GM12874 (cell line): ENCODE data around the gene MYBPH.

Experiments
- TF ChIP-seq, protein P1 (sequence below): IDR thresholded peaks from 2 replicates; pipeline ENCODE4 v1.5.1; 2011; ENCODE audit warnings: low read depth, mild to moderate bottlenecking, control low read depth, low read length, moderate library complexity; ENCODE audit not compliant: insufficient read depth

MYBPH gene

DNA sequence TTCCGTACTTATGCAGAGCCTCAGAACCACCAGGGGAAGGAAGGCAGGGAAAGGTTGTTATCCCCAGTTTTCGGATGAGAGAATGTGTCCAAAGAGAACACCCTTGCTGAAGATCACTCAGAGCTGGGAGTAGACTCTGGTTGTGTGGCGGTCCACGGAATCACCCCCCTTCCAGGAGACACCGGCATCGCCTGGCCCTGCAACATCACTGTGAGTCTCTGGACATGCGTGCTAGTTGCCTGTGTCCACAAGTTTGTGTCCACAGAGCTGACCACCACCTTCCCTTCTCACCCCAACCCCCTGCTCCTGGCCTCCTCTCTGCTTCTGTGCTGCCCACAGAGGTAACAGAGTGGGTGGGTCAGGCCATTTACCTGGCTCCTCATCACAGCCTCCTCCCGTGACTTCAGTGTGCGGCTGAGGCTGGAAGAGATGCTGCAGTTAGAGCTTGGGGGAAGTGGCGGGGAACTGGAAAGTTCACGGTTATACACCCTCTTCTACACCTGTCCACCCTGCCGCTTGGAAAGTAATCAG is 7.3 kb downstream of the MYBPH start:
- TF ChIP-seq, protein P1, sequence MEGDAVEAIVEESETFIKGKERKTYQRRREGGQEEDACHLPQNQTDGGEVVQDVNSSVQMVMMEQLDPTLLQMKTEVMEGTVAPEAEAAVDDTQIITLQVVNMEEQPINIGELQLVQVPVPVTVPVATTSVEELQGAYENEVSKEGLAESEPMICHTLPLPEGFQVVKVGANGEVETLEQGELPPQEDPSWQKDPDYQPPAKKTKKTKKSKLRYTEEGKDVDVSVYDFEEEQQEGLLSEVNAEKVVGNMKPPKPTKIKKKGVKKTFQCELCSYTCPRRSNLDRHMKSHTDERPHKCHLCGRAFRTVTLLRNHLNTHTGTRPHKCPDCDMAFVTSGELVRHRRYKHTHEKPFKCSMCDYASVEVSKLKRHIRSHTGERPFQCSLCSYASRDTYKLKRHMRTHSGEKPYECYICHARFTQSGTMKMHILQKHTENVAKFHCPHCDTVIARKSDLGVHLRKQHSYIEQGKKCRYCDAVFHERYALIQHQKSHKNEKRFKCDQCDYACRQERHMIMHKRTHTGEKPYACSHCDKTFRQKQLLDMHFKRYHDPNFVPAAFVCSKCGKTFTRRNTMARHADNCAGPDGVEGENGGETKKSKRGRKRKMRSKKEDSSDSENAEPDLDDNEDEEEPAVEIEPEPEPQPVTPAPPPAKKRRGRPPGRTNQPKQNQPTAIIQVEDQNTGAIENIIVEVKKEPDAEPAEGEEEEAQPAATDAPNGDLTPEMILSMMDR: no peak

GRCh38 chr1:203167913-203168200 is 7.8 kb downstream of the MYBPH start:
- TF ChIP-seq, protein P1: no peak

- TF ChIP-seq, protein P1: no peak
Measured at GRCh38 chr1:203167026-203167912, 8.4 kb downstream of the MYBPH start.

DNA sequence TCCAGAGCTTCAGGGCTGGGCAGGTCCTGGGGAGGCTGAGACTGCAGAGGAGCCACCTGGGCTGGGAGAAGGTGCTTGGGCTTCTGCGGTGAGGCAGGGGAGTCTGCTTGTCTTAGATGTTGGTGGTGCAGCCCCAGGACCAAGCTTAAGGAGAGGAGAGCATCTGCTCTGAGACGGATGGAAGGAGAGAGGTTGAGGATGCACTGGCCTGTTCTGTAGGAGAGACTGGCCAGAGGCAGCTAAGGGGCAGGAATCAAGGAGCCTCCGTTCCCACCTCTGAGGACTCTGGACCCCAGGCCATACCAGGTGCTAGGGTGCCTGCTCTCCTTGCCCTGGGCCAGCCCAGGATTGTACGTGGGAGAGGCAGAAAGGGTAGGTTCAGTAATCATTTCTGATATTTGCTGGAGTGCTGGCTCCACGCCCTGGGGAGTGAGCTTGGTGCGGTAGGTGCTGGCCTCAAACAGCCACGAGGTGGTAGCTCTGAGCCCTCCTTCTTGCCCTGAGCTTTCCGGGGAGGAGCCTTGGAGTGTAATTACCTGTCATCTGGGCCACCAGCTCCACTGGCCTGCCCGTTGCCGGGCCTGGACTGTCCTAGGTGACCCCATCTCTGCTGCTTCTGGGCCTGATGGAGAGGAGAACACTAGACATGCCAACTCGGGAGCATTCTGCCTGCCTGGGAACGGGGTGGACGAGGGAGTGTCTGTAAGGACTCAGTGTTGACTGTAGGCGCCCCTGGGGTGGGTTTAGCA is 9.3 kb downstream of the MYBPH start:
- TF ChIP-seq, protein P1: peak; percentile 42

DNA sequence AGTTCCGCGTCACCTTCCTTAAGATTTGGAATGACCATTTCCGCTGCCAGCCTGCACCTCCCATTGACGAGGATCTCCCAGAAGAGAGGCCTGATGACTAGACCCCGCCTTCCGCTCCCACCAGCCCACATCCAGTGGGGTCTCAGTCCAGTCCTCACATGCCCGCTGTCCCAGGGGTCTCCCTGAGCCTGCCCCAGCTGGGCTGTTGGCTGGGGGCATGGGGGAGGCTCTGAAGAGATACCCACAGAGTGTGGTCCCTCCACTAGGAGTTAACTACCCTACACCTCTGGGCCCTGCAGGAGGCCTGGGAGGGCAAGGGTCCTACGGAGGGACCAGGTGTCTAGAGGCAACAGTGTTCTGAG is 9.8 kb downstream of the MYBPH start:
- TF ChIP-seq, protein P1: no peak

DNA sequence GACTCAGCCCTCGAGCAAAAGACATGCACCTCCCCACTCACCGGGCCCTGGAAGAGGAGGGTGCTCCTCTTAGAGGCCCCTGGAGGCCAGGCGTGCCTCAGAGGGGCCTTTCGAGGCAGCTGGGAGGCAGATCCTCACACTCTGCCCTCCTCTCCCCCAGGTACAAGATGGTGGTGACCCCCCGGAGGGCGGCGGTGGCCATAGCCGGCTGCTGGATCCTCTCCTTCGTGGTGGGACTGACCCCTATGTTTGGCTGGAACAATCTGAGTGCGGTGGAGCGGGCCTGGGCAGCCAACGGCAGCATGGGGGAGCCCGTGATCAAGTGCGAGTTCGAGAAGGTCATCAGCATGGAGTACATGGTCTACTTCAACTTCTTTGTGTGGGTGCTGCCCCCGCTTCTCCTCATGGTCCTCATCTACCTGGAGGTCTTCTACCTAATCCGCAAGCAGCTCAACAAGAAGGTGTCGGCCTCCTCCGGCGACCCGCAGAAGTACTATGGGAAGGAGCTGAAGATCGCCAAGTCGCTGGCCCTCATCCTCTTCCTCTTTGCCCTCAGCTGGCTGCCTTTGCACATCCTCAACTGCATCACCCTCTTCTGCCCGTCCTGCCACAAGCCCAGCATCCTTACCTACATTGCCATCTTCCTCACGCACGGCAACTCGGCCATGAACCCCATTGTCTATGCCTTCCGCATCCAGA is 10.4 kb downstream of the MYBPH start:
- TF ChIP-seq, protein P1: no peak
